Muscle layer of colon (tissue), 2 donors: ENCODE measurements around the gene PELI3.
"Not testable (repeated sequence)": the region's sequence is repeated elsewhere in the genome, so short reads cannot be mapped to it uniquely, and the experiment has no call there.

Experiments used
- H3K27ac ChIP-seq: one replicate; pipeline ENCODE4 v1.7.0; 2013; ENCODE audit warnings: low read depth, mild to moderate bottlenecking, low read length, moderate library complexity
- H3K27me3 ChIP-seq, 2 donors: one replicate each; pipeline ENCODE4 v1.7.0; 2013; ENCODE audit warnings: low read length in 2 of 2, mild to moderate bottlenecking in 2 of 2; ENCODE audit not compliant: insufficient read depth in 2 of 2, control insufficient read depth in 1 of 2
- H3K36me3 ChIP-seq: one replicate; pipeline ENCODE4 v1.7.0; 2013; ENCODE audit warnings: mild to moderate bottlenecking, low read length; ENCODE audit not compliant: insufficient read depth
- H3K4me1 ChIP-seq: one replicate; pipeline ENCODE4 v1.7.0; 2013; ENCODE audit warnings: mild to moderate bottlenecking, low read length; ENCODE audit not compliant: insufficient read depth
- H3K4me3 ChIP-seq, 2 donors: one replicate each; pipeline ENCODE4 v1.7.0; 2013; ENCODE audit warnings: low read length in 2 of 2, low read depth in 1 of 2, mild to moderate bottlenecking in 1 of 2, moderate library complexity in 1 of 2
- H3K9ac ChIP-seq: one replicate; pipeline ENCODE4 v1.7.0; 2013; ENCODE audit warnings: low read length
- H3K9me3 ChIP-seq: one replicate; pipeline ENCODE4 v1.7.0; 2013; ENCODE audit warnings: mild to moderate bottlenecking, low read length
- donor health status: abdominal sarcoma.
- donor health status: Adenocarcinoma of cecum.

PELI3 gene

DNA sequence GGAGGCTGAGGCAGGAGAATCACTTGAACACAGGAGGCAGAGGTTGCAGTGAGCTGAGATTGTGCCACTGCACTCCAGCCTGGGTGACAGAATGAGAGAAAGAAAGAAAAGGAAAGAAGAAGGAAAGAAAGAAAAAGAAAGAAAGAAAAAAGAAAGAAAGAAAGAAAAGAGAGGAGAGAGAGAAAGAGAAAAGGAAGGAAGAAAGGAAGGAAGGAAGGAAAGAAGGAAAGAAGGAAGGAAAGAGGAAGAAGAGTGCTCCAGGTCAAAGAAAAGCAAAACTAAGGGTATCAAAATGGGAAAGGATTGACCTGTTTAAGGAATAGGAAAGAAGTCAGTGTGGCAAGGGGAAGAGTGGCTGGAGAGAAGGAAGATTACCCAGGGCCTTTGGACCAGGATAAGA lies 35.4 kb upstream of the PELI3 start:
- not testable (repeated sequence) for H3K9me3 ChIP-seq, H3K9ac ChIP-seq, H3K27me3 ChIP-seq, H3K4me3 ChIP-seq, H3K27ac ChIP-seq, H3K4me1 ChIP-seq
- peaks cover 27% of the 10 kb centered on the region for H3K36me3 ChIP-seq

DNA sequence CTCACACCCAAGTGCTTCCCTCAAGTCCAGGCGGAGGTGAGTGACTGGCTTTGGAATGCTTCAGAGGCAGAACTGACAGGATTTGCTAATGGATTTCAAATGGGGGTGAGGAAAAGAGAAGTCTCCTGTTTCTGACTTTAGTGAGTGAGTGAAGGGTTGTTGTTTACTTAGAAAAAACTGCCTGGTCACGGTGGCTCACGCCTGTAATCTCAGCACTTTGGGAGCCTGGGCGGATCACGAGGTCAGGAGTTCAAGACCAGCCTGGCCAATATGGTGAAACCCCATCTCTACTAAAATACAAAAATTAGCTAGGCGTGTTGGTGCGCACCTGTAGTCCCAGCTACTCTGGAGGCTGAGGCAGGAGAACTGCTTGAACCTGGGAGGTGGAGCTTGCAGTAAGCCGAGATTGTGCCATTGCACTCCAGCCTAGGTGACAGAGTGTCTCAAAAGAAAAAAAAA lies 34.8 kb upstream of the PELI3 start:
- H3K36me3 ChIP-seq = peaks cover 28% of the 10 kb centered on the region
- H3K27me3 ChIP-seq = not testable (repeated sequence)

DNA sequence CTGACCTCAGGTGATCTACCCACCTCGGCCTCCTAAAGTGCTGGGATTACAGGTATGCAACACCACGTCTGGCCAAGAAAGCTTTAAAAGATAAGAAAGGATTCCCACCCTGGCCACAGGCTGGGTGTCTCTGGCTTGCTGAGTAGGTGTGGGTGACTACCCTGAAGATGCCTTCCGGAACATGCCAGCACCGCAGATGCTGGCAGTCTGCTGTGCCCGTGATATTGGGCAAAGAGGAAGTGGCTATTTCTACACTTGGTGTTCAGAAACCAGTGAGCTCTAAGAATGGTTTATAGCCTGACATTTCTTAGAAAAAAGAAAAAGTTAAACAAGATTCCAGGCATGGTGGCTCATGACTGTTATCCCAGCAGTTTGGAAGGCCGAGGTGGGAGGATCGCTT lies 34.1 kb upstream of the PELI3 start:
- H3K4me3 ChIP-seq = no peak overlapping the region
- H3K9me3 ChIP-seq = no peaks in the 10 kb centered on the region
- H3K9ac ChIP-seq = no peak overlapping the region
- H3K27me3 ChIP-seq = no peaks in the 10 kb centered on the region
- peaks cover 29% of the 10 kb centered on the region for H3K36me3 ChIP-seq
- H3K4me1 ChIP-seq = peaks cover under 1% of the 10 kb centered on the region
- H3K27ac ChIP-seq = no peak overlapping the region

More for the DNA sequence above, 34.8 kb upstream of the PELI3 start:
- not testable (repeated sequence) for H3K9ac ChIP-seq, H3K27ac ChIP-seq, H3K4me1 ChIP-seq, H3K9me3 ChIP-seq, H3K4me3 ChIP-seq

DNA sequence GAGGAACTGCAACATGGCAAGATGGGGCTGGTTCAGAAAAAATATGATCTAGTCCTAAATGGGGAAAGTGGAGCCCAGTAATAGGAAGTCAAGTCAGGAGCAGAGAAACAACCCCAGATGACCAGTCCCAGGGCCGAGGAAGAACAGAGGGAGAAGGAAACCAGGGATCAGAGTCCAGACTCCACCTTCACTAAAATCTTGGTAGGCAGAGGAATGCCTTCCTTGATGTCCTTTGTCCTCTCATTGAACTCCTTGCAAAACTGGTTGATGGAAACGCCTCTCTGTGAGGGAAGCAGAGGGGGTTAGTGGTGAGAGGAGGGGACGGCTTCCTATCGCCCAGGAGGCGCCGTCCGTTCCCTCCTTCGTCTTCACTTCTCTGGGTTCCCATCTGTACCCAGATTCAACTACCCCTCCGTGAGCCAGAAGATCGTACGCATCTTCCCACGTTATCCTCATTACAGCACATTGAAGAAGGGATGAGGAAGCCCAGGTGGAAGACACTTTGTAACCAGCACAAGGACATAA lies 28.7 kb upstream of the PELI3 start:
- Histone ChIP-seq H3K4me3 (peak overlapping the region; percentile 60 to 96), H3K4me1 (peaks cover 8% of the 10 kb centered on the region), H3K9ac (peak overlapping the region; percentile 80), H3K27ac (peak overlapping the region; percentile 82), H3K36me3 (peaks cover 25% of the 10 kb centered on the region), H3K27me3 (no peaks in the 10 kb centered on the region), H3K9me3 (no peaks in the 10 kb centered on the region)

DNA sequence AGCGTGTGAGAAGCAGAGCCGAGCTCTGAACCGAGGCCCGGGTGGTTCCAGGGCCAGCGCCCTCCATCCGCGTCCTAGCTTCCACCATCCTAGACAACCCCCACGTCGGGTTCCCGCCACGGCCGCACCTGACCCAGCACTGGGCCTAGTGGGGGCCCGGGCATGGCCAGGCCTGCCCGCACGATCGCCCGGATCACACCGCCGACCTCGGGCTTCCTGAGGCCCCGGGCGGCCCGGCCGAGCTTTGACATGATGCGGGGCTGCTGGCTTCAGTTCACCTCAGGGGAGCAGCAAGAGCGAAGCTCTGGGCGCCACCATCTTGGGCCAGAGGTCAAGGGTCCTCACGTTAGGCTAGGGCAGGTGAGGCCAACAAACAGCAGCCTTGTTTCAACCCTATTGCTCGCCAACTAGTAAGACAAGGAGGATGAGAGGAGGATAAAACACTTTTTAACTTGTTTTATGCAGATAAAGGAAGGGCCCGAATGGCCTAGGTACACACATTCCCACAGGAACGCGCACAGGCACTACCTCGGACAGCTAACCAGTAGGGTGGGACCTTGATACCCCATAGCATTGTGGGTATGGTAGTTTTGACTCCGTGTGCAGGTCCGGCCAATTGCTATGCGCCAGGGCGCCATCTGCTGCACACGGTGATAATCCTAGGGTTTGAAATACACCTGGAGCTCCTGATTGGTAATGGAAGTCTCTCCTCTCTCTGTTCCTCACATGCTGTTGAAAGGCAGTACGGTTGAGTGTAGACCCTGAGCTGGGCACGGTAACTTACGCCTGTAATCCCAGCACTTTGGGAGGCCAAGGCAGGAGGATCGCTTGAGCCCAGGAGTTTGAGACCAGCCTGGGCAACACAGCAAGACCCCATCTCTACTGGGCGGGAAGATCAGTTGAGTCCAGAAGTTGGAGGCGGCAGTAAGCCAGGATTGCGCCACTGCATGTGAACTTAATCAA lies 27.9 kb upstream of the PELI3 start, which contains the start of gene MRPL11:
Gene MRPL11 (minus strand): TSS at position 345 of the 963 bp plus-strand sequence. CDS start 94 bp downstream, at position 251.
- Histone ChIP-seq H3K27ac (peak within 1 kb of the TSS; percentile 82), H3K9ac (peak within 1 kb of the TSS; percentile 80), H3K9me3 (no peaks in the 10 kb centered on the region)

DNA sequence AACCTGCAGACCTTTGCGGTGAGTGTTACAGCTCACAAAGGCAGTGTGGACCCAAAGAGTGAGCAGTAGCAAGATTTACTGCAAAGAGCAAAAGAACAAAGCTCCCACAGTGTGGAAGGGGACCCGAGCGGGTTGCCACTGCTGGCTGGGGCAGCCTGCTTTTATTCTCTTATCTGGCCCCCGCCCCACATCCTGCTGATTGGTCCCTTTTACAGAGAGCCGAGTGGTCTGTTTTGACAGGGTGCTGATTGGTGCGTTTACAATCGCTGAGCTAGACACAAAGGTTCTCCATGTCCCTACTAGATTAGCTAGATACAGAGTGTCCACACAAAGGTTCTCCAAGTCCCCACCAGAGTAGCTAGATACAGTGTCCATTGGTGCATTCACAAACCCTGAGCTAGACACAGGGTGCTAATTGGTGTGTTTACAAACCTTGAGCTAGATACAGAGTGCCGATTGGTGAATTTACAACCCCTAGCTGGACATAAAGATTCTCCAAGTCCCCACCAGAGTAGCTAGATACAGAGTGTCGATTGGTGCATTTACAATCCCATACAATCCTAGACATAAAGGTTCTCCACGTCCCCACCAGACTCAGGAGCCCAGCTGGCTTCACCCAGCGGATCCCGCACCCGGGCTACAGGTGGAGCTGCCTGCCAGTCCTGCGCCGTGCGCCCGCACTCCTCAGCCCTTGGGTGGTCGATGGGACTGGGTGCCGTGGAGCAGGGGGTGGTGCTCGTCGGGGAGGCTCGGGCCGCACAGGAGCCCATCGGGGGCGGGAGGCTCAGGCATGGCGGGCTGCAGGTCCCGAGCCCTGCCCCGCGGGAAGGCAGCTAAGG lies 26.4 kb upstream of the PELI3 start:
- H3K27me3 ChIP-seq, H3K4me3 ChIP-seq, H3K9me3 ChIP-seq, H3K9ac ChIP-seq, H3K4me1 ChIP-seq, H3K27ac ChIP-seq: not testable (repeated sequence)
- peaks cover 18% of the 10 kb centered on the region for H3K36me3 ChIP-seq

More for the DNA sequence above, 27.9 kb upstream of the PELI3 start, which contains the start of gene MRPL11:
- Histone ChIP-seq H3K27me3 (no peaks in the 10 kb centered on the region), H3K4me3 (peak within 1 kb of the TSS; percentile 60 to 96), H3K4me1 (peaks cover 8% of the 10 kb centered on the region), H3K36me3 (peaks cover 25% of the 10 kb centered on the region)

DNA sequence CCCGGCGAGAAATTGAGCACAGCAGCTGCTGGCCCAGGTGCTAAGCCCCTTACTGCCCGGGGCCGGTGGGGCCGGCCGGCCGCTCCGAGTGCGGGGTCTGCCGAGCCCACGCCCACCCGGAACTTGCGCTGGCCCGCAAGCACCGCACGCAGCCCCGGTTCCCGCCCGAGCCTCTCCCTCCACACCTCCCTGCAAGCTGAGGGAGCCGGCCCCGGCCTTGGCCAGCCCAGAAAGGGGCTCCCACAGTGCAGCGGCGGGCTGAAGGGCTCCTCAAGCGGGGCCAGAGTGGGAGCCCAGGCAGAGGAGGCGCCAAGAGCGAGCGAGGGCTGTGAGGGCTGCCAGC lies 25.8 kb upstream of the PELI3 start:
- H3K27ac ChIP-seq, H3K9me3 ChIP-seq, H3K27me3 ChIP-seq, H3K4me1 ChIP-seq, H3K9ac ChIP-seq, H3K4me3 ChIP-seq: not testable (repeated sequence)
- H3K36me3 ChIP-seq = peaks cover 12% of the 10 kb centered on the region

DNA sequence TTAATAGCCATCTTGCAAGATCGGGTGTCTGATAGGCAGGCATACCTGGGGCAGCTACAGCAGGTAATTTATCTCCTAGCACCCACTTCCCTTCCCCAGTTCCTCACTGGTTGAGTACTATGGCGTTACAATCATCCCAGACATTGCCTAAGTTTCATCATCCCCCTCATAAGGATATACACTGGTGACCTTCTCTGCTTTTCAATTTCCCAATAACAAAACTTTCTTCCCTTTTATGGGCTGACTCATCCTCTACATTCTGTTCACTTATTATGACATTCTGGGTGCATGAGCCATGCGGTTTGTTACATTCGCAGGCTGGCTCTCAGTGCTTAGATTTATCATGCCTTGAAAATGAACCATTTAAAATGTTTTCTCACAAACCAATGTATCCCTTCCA lies 23.1 kb upstream of the PELI3 start:
- Histone ChIP-seq H3K9ac (no peak overlapping the region), H3K4me1 (no peaks in the 10 kb centered on the region), H3K27ac (no peak overlapping the region), H3K27me3 (no peaks in the 10 kb centered on the region), H3K36me3 (no peaks in the 10 kb centered on the region), H3K9me3 (no peaks in the 10 kb centered on the region), H3K4me3 (no peak overlapping the region)

DNA sequence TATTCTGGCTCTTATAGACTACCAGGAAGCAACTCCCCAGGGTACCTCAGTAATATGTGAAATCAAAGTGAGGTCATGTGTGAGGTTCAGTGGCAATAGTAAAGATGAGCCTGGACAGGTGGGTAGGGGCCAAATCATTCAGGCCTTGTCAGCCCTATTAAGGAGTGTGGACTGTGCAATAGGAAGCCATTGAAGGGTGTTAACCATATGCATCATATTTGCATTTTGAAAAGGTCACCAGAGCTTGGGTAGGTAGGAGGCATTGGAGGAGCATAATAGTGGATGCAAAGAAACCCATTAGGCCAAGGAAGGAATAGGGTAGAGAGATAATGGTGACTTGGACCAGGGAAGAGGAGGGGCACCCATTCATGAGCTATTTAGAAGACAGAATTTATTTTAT lies 19.7 kb upstream of the PELI3 start:
- H3K27ac ChIP-seq = no peak overlapping the region
- no peaks in the 10 kb centered on the region for H3K9me3 ChIP-seq
- no peaks in the 10 kb centered on the region for H3K36me3 ChIP-seq
- H3K4me1 ChIP-seq = no peaks in the 10 kb centered on the region
- H3K4me3 ChIP-seq = no peak overlapping the region
- no peaks in the 10 kb centered on the region for H3K27me3 ChIP-seq
- no peak overlapping the region for H3K9ac ChIP-seq

DNA sequence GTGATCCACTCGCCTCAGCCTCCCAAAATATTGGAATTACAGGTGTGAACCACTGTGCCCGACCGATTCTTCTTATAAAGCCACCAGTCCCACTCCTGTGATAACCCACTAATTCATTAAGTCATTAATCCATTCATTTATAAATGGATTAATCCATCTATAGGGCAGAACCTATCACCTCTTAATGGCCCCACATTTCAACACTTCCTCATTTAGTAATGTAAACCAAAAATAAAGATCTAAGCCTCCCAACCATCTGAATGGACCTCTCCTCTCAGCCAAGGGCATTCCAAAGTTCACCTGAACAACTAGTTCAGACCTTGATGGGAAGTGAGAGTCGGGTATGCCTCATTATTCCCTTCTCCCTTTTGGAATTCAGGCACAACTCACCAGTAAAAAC lies 18.2 kb upstream of the PELI3 start:
- H3K9me3 ChIP-seq = no peaks in the 10 kb centered on the region
- H3K36me3 ChIP-seq = no peaks in the 10 kb centered on the region
- H3K4me3 ChIP-seq = no peak overlapping the region
- H3K9ac ChIP-seq = no peak overlapping the region
- no peaks in the 10 kb centered on the region for H3K27me3 ChIP-seq
- H3K27ac ChIP-seq = no peak overlapping the region
- H3K4me1 ChIP-seq = no peaks in the 10 kb centered on the region

DNA sequence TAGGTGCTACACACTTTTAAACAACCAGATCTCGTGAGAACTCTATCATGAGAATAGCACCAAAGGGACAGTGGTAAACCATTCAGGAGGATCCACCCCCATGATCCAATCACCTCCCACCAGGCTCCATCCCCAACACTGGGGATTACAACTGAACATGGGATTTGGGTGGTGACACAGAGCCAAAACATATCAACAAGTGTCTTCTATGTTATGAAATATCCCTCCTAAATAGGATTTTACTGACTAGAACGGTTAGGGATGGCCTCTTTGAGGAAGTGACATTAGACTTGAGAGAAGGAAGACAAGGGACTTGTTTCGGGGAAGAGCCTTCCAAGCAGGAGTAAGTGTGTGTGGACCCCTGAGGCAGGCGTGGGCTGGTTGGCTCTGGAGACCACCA lies 16.1 kb upstream of the PELI3 start:
- H3K4me1 ChIP-seq = no peaks in the 10 kb centered on the region
- H3K9me3 ChIP-seq = no peaks in the 10 kb centered on the region
- no peak overlapping the region for H3K27ac ChIP-seq
- no peak overlapping the region for H3K9ac ChIP-seq
- H3K27me3 ChIP-seq = no peaks in the 10 kb centered on the region
- no peaks in the 10 kb centered on the region for H3K36me3 ChIP-seq
- no peak overlapping the region for H3K4me3 ChIP-seq
